K562 (cell line): Measurements from ENCODE around the gene MVD. TPM values are rescaled to one million over a fixed set of nuclear protein-coding genes. Genes with fewer than 3 reads are reported as not detected.

Experiments
- BCL6 ChIP-seq: fragments of 250-450 bp; sonication (Bioruptor Pico); IDR thresholded peaks from 2 replicates; pipeline ENCODE4 v1.4.0; 2020
- BDP1 ChIP-seq: IDR thresholded peaks from 3 replicates; pipeline ENCODE4 v1.6.1; 2011; ENCODE audit not compliant: insufficient read length, insufficient read depth
- BMI1 ChIP-seq: fragments of 150-350 bp; IDR thresholded peaks from 2 replicates; pipeline ENCODE4 v1.6.1; 2014; ENCODE audit warnings: low read length
- CBFB ChIP-seq: sonication (generic); formaldehyde crosslinking; IDR thresholded peaks from 2 replicates; pipeline ENCODE4 v1.4.0; 2020; ENCODE audit warnings: mild to moderate bottlenecking, missing genetic modification reagents
- CXXC5 ChIP-seq: fragments of 250-450 bp; sonication (Bioruptor Pico); IDR thresholded peaks from 2 replicates; pipeline ENCODE4 v1.8.0; 2022; ENCODE audit warnings: inconsistent platforms, mild to moderate bottlenecking, moderate library complexity
- ELF4 ChIP-seq: fragments of 450-650 bp; formaldehyde crosslinking; IDR thresholded peaks from 2 replicates; pipeline ENCODE4 v1.4.0; 2022; ENCODE audit warnings: missing genetic modification characterization
- ELK3 ChIP-seq: fragments of 450-650 bp; formaldehyde crosslinking; IDR thresholded peaks from 2 replicates; pipeline ENCODE4 v1.4.0; 2020; ENCODE audit warnings: mild to moderate bottlenecking
- EP300 ChIP-seq: IDR thresholded peaks from 2 replicates; pipeline ENCODE4 v1.6.1; 2012; ENCODE audit warnings: low read length, improper control_type of control experiment
- FOXA1 ChIP-seq: fragments of 450-650 bp; IDR thresholded peaks from 2 replicates; pipeline ENCODE4 v1.6.1; 2016; ENCODE audit warnings: mild to moderate bottlenecking, borderline replicate concordance
- FOXA3 ChIP-seq, 2 experiments: fragments of 450-650 bp in 1 of 2; sonication (generic) in 1 of 2; formaldehyde crosslinking; IDR thresholded peaks in 1 of 2; conservative IDR thresholded peaks in 1 of 2; 2 replicates each; pipeline versions ENCODE4 v1.4.0 to v1.8.0; 2020 to 2022; ENCODE audit warnings: mild to moderate bottlenecking in 2 of 2, missing genetic modification reagents in 1 of 2
- GABPB1 ChIP-seq: sonication (generic); formaldehyde crosslinking; IDR thresholded peaks from 2 replicates; pipeline ENCODE4 v1.8.0; 2022; ENCODE audit warnings: mild to moderate bottlenecking, missing genetic modification reagents
- GTF2E2 ChIP-seq: fragments of 200-800 bp; sonication (Bioruptor generic); IDR thresholded peaks from 2 replicates; pipeline ENCODE4 v1.6.1; 2016; ENCODE audit warnings: missing genetic modification characterization, missing compliant biosample characterization
- ID3 ChIP-seq, 2 experiments: fragments of 250-450 bp in 1 of 2; fragments of 450-650 bp in 1 of 2; sonication (Bioruptor Pico) in 1 of 2; IDR thresholded peaks; 2 replicates each; pipeline versions ENCODE4 v1.6.1 to v1.8.0; 2016 to 2021; ENCODE audit warnings: mild to moderate bottlenecking in 2 of 2, moderate library complexity in 2 of 2, missing compliant biosample characterization in 1 of 2, missing genetic modification characterization in 1 of 2
- ILF3 ChIP-seq: fragments of 450-650 bp; IDR thresholded peaks from 2 replicates; pipeline ENCODE4 v1.6.1; 2018; ENCODE audit warnings: antibody characterized with exemption, mild to moderate bottlenecking, moderate library complexity, borderline replicate concordance
- IRF2 ChIP-seq: sonication (generic); formaldehyde crosslinking; IDR thresholded peaks from 2 replicates; pipeline ENCODE4 v1.8.1; 2022; ENCODE audit warnings: mild to moderate bottlenecking, missing genetic modification reagents
- KHSRP ChIP-seq: fragments of 450-650 bp; IDR thresholded peaks from 2 replicates; pipeline ENCODE4 v1.6.1; 2017
- MBD1 ChIP-seq: fragments of 250-450 bp; sonication (Bioruptor Pico); IDR thresholded peaks from 2 replicates; pipeline ENCODE4 v1.8.0; 2022; ENCODE audit warnings: inconsistent platforms
- NR2F6 ChIP-seq: fragments of 450-650 bp; formaldehyde crosslinking; IDR thresholded peaks from 2 replicates; pipeline ENCODE4 v1.4.0; 2020; ENCODE audit warnings: mild to moderate bottlenecking
- NR3C1 ChIP-seq: sonication (generic); formaldehyde crosslinking; IDR thresholded peaks from 2 replicates; pipeline ENCODE4 v1.8.1; 2022; ENCODE audit warnings: missing genetic modification reagents
- PRMT5 ChIP-seq: sonication (generic); formaldehyde crosslinking; IDR thresholded peaks from 2 replicates; pipeline ENCODE4 v1.5.0; 2020; ENCODE audit warnings: missing genetic modification reagents
- PTRF ChIP-seq: fragments of 450-650 bp; IDR thresholded peaks from 2 replicates; pipeline ENCODE4 v1.6.1; 2016; ENCODE audit warnings: mild to moderate bottlenecking, missing genetic modification characterization, missing compliant biosample characterization
- SMARCA5 ChIP-seq: fragments of 450-650 bp; IDR thresholded peaks from 2 replicates; pipeline ENCODE4 v1.6.1; 2016
- SOX6 ChIP-seq: fragments of 450-650 bp; IDR thresholded peaks from 2 replicates; pipeline ENCODE4 v1.6.1; 2014; ENCODE audit warnings: mild to moderate bottlenecking
- TAF7 ChIP-seq: fragments of 450-650 bp; IDR thresholded peaks from 2 replicates; pipeline ENCODE4 v1.6.1; 2016; ENCODE audit warnings: missing genetic modification characterization, missing compliant biosample characterization
- ZBED1 ChIP-seq: IDR thresholded peaks from 2 replicates; pipeline ENCODE4 v1.6.1; 2014
- ZNF77 ChIP-seq: fragments of 250-450 bp; sonication (Bioruptor Pico); IDR thresholded peaks from 2 replicates; pipeline ENCODE4 v1.5.0; 2020
- ZNF778 ChIP-seq: fragments of 450-650 bp; formaldehyde crosslinking; IDR thresholded peaks from 2 replicates; pipeline ENCODE4 v1.4.0; 2020; ENCODE audit warnings: mild to moderate bottlenecking, moderate library complexity
- polyA plus RNA-seq, 8 experiments: library from polyadenylated mRNA; depleted of rRNA in 4 of 8; stranded (reverse) in 5 of 8; unstranded in 3 of 8; fragments of >200 nt; fragmentation: Nextera tagmentation in 2 of 8; fragmentation: Illumina TruSeq in 1 of 8; extraction: Ambion mirVana in 2 of 8; extraction: Trizol in 1 of 8; gene quantifications; 2 replicates each; pipeline versions ENCODE4 v1.2.1 to v1.2.3, GENCODE V29; 2011 to 2014; ENCODE audit warnings: inconsistent platforms in 1 of 8, missing spikeins in 1 of 8
- total RNA-seq, 7 experiments: library from RNA; depleted of rRNA in 6 of 7; stranded (reverse); fragments of >200 nt in 6 of 7; fragmentation: Illumina TruSeq in 2 of 7; extraction: Trizol in 2 of 7; gene quantifications; 2 replicates each; pipeline versions ENCODE4 v1.2.1 to v1.2.3, GENCODE V29; 2011 to 2021; ENCODE audit warnings: low replicate concordance in 1 of 7
- TF ChIP-seq, protein P1 (sequence below): fragments of 450-650 bp; IDR thresholded peaks from 2 replicates; pipeline ENCODE4 v1.6.1; 2018; ENCODE audit warnings: mild to moderate bottlenecking, low read depth; ENCODE audit not compliant: partially characterized antibody

The MVD gene
- total and polyA plus RNA-seq, 9 of the 15 experiments (the other 6 are each of a cell fraction or from before 2014, with no cell fraction given), result 12.2 to 141 (median 45.3) TPM

DNA sequence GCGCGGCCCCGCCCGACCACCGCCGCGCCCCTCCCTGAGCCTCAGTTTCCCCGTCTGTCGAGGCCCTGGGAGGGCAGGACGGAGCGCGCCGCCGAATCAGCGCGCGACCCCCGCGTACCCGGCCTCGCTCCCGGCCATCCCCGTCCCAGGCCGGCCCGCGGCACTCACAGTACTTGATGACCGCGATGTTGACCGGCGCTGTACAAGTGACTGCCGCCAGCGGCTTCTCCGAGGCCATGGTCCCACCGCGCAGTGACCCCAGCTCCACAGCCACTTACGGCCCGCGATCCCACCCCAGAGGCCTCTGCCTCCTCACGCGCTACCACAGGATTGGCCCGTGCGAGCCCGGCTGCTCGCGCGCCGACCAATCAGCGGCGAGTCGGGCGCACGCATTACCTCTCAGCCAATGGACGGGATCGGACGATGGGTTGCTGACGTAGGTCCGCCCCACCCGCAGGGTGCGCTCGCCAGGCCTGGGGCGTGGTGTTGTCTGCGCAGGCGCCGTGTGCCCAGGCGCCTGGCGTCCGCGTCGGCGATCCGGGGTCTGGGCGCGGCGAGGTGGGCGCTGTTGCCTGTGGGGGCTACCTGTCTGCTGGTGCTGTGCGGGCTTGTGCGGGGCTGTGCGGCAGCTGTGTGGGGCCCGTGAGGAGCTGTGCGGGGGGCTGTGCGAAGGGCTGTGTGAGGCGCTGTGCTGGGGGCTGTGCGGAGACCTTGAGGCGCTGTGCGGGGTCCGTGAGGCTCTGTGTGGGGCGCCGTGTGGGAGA lies at the start of gene MVD (continued):
- peak; percentile 99 for TF ChIP-seq CXXC5 (CRISPR knock-in tag)
- TF ChIP-seq ELF4 (CRISPR knock-in tag), result peak; percentile 78
- TF ChIP-seq BMI1, result no peak
- TF ChIP-seq ID3 (CRISPR knock-in tag; IDR thresholded peaks at IDR 0.05), result no peak
- TF ChIP-seq ID3 (tag; IDR thresholded peaks at IDR 0.05), result no peak; the same call in 1 of the 2 replicates
- no peak for TF ChIP-seq EP300
- no peak for TF ChIP-seq BCL6 (CRISPR knock-in tag)
- no peak for TF ChIP-seq TAF7 (tag)
- TF ChIP-seq FOXA3 (CRISPR knock-in tag; conservative IDR thresholded peaks at IDR 0.05 in 1 of 2, IDR thresholded peaks at IDR 0.05 in 1 of 2), result no peak
- TF ChIP-seq PRMT5 (CRISPR knock-in tag), result 0 out of 2 replicates have a peak, but pooled peaks have one; percentile 17
- TF ChIP-seq ELK3 (CRISPR knock-in tag), result no peak
- no peak; the same call in 1 of the 2 replicates for TF ChIP-seq GTF2E2 (tag)
- no peak for TF ChIP-seq ILF3
- no peak for TF ChIP-seq BDP1
- no peak for TF ChIP-seq IRF2 (CRISPR knock-in tag)
- TF ChIP-seq NR2F6 (CRISPR knock-in tag), result no peak
- peak; percentile 69; the same call in 1 of the 2 replicates for TF ChIP-seq GABPB1
- no peak for TF ChIP-seq MBD1 (CRISPR knock-in tag)
- no peak for TF ChIP-seq SMARCA5
- TF ChIP-seq, protein P1, sequence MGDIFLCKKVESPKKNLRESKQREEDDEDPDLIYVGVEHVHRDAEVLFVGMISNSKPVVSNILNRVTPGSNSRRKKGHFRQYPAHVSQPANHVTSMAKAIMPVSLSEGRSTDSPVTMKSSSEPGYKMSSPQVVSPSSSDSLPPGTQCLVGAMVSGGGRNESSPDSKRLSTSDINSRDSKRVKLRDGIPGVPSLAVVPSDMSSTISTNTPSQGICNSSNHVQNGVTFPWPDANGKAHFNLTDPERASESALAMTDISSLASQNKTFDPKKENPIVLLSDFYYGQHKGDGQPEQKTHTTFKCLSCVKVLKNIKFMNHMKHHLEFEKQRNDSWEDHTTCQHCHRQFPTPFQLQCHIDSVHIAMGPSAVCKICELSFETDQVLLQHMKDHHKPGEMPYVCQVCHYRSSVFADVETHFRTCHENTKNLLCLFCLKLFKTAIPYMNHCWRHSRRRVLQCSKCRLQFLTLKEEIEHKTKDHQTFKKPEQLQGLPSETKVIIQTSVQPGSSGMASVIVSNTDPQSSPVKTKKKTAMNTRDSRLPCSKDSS, result no peak
- no peak for TF ChIP-seq PTRF (tag)
- no peak for TF ChIP-seq ZNF778 (CRISPR knock-in tag)
- TF ChIP-seq SOX6, result no peak; the same call in 1 of the 2 replicates
- no peak for TF ChIP-seq CBFB
- TF ChIP-seq FOXA1, result no peak
- no peak for TF ChIP-seq ZBED1
- TF ChIP-seq NR3C1 (CRISPR knock-in tag), result no peak
- no peak for TF ChIP-seq KHSRP
- TF ChIP-seq ZNF77, result no peak
